Measurements from ENCODE around the gene SLC9A5. TPM values are rescaled to one million over a fixed set of nuclear protein-coding genes. Genes with fewer than 3 reads are reported as not detected.
A peak's percentile ranks its signal among the peaks of the same experiment; 100 is the strongest.

Gene SLC9A5
- total RNA-seq, 1 donor from 2014 or later, result 4.4 TPM

GRCh38 chr16:67245186-67245585, 3.6 kb upstream of the SLC9A5 start:
- Mint-ChIP-seq H3K27ac (ENCODE audit: unreplicated experiment) (no peak overlapping the region), H3K9me3 (no peaks in the 10 kb centered on the region)
- no peak for DNase-seq (ENCODE audit: low read depth, low spot score)

GRCh38 chr16:67245674-67246080, 3.1 kb upstream of the SLC9A5 start:
- peaks cover 39% of the 10 kb centered on the region for H3K4me1 Mint-ChIP-seq
- peaks cover 30% of the 10 kb centered on the region for H3K27me3 Mint-ChIP-seq (ENCODE audit: low read depth)
- no peak overlapping the region for H3K27ac Mint-ChIP-seq (ENCODE audit: unreplicated experiment)
- DNase-seq (ENCODE audit: low read depth, low spot score), result no peak
- H3K4me3 Mint-ChIP-seq, result peak overlapping the region; percentile 85
- no peaks in the 10 kb centered on the region for H3K9me3 Mint-ChIP-seq
- TF ChIP-seq CTCF (conservative IDR thresholded peaks at IDR 0.05), result no peak
- H3K36me3 Mint-ChIP-seq (ENCODE audit: low read depth), result no peaks in the 10 kb centered on the region

More at GRCh38 chr16:67245186-67245585, 3.6 kb upstream of the SLC9A5 start:
- Mint-ChIP-seq H3K36me3 (ENCODE audit: low read depth) (no peaks in the 10 kb centered on the region), H3K4me1 (peaks cover 37% of the 10 kb centered on the region), H3K4me3 (peak overlapping the region; percentile 85), H3K27me3 (ENCODE audit: low read depth) (peaks cover 25% of the 10 kb centered on the region)
- no peak for TF ChIP-seq CTCF (conservative IDR thresholded peaks at IDR 0.05)

- Mint-ChIP-seq H3K27me3 (ENCODE audit: low read depth) (peaks cover 34% of the 10 kb centered on the region), H3K27ac (ENCODE audit: unreplicated experiment) (no peak overlapping the region)
- TF ChIP-seq CTCF (conservative IDR thresholded peaks at IDR 0.05), result peak; percentile 41
Observed at GRCh38 chr16:67246081-67246755, 2.6 kb upstream of the SLC9A5 start.

GRCh38 chr16:67246756-67247191, 2.0 kb upstream of the SLC9A5 start:
- DNase-seq (ENCODE audit: low read depth, low spot score), result no peak
- Mint-ChIP-seq H3K36me3 (ENCODE audit: low read depth) (no peaks in the 10 kb centered on the region), H3K27ac (ENCODE audit: unreplicated experiment) (no peak overlapping the region), H3K27me3 (ENCODE audit: low read depth) (peaks cover 37% of the 10 kb centered on the region), H3K4me3 (peak overlapping the region; percentile 85), H3K4me1 (peaks cover 34% of the 10 kb centered on the region), H3K9me3 (no peaks in the 10 kb centered on the region)
- TF ChIP-seq CTCF (conservative IDR thresholded peaks at IDR 0.05), result no peak

More at GRCh38 chr16:67246081-67246755, 2.6 kb upstream of the SLC9A5 start:
- Mint-ChIP-seq H3K36me3 (ENCODE audit: low read depth) (no peaks in the 10 kb centered on the region), H3K9me3 (no peaks in the 10 kb centered on the region), H3K4me3 (peak overlapping the region; percentile 85), H3K4me1 (peaks cover 38% of the 10 kb centered on the region)
- DNase-seq (ENCODE audit: low read depth, low spot score), result peak; percentile 82

- DNase-seq (ENCODE audit: low read depth, low spot score), result peak; percentile 97
- no peak within 1 kb of the TSS for H3K27ac Mint-ChIP-seq (ENCODE audit: unreplicated experiment)
- H3K9me3 Mint-ChIP-seq, result no peaks in the 10 kb centered on the region
- peaks cover 38% of the 10 kb centered on the region for H3K27me3 Mint-ChIP-seq (ENCODE audit: low read depth)
- peaks cover 34% of the 10 kb centered on the region for H3K4me1 Mint-ChIP-seq
- peak within 1 kb of the TSS; percentile 85 for H3K4me3 Mint-ChIP-seq
- TF ChIP-seq CTCF (conservative IDR thresholded peaks at IDR 0.05), result no peak
- no peaks in the 10 kb centered on the region for H3K36me3 Mint-ChIP-seq (ENCODE audit: low read depth)
Observed at GRCh38 chr16:67247192-67248072, 1.3 kb upstream of the SLC9A5 start, which contains the start of gene FHOD1. Gene FHOD1, minus strand, starts transcription at chr16:67247481. Its CDS starts 71 bp downstream, at chr16:67247410.
